ENCODE data around the gene DNAJC24. TPM values are rescaled to one million over a fixed set of nuclear protein-coding genes. Genes with fewer than 3 reads are reported as not detected.

The DNAJC24 gene
- total and polyA plus RNA-seq, 2 of the 4 experiments (the other 2 are of a cell fraction) = 8.2 to 8.9 TPM

GRCh38 chr11:31351168-31351567, 18.5 kb upstream of the DNAJC24 start:
- Histone ChIP-seq H4K20me1 (ENCODE audit: insufficient read depth, low read length) (no peaks in the 10 kb centered on the region), H3K9me1 (ENCODE audit: insufficient read depth, low read length) (no peaks in the 10 kb centered on the region), H3K14ac (replicated peaks; ENCODE audit: low read depth, low read length) (no peak overlapping the region), H2AK9ac (replicated peaks; ENCODE audit: low read depth, low read length, poor library complexity) (no peak overlapping the region), H3K4me1 (ENCODE audit: control insufficient read depth, insufficient read depth, low read length) (no peaks in the 10 kb centered on the region), H2BK120ac (ENCODE audit: low read depth, low read length) (no peak overlapping the region), H3K9ac (ENCODE audit: low read depth, low read length) (no peak overlapping the region), H2BK5ac (ENCODE audit: low read depth, low read length, poor library complexity, severe bottlenecking) (no peak overlapping the region), H3K4me2 (ENCODE audit: low read depth, low read length) (no peak overlapping the region), H3K18ac (ENCODE audit: low read depth, low read length) (no peak overlapping the region), H3K4ac (ENCODE audit: low read depth, low read length) (no peak overlapping the region), H3K9me3 (ENCODE audit: control insufficient read depth, insufficient read depth, low read length) (no peaks in the 10 kb centered on the region), H2BK15ac (ENCODE audit: low read depth, low read length) (no peak overlapping the region), H3K36me3 (ENCODE audit: control insufficient read depth, insufficient read depth, low read length) (no peaks in the 10 kb centered on the region), H4K8ac (ENCODE audit: low read depth in 2 of 2, low read length in 2 of 2) (no peak overlapping the region), H2AFZ (replicated peaks; ENCODE audit: low read length, poor library complexity) (no peak overlapping the region), H3K27ac (ENCODE audit: insufficient read depth, low read length) (no peak overlapping the region), H3K4me3 (ENCODE audit: insufficient read depth, low read depth, low read length) (no peak overlapping the region), H3K23ac (ENCODE audit: low read depth, low read length) (no peak overlapping the region), H4K91ac (ENCODE audit: insufficient read depth, low read depth, low read length) (no peak overlapping the region), H3K56ac (ENCODE audit: extremely low read depth, insufficient read depth, low read length) (no peak overlapping the region), H2AK5ac (ENCODE audit: low read depth, low read length) (no peak overlapping the region), H2BK20ac (ENCODE audit: low read depth, low read length) (no peak overlapping the region), H4K5ac (ENCODE audit: low read depth, low read length) (no peak overlapping the region), H3K27me3 (ENCODE audit: control insufficient read depth, insufficient read depth, low read length) (no peaks in the 10 kb centered on the region), H3K79me1 (ENCODE audit: low read depth in 1 of 2, low read length in 2 of 2) (no peaks in the 10 kb centered on the region)
- ChIA-PET POLR2A (ENCODE audit: unreplicated experiment) (no interaction called here), CTCF (interaction anchor here (1.1 kb wide), 1 partner anchor 10 kb away, joined by 4 read pairs; no protein-coding TSS in a partner anchor)
- no TSS peak for BruUV-seq (replicated peaks)
- no peak for ATAC-seq (ENCODE audit: low read depth)
- dilution Hi-C loops (cut with HindIII; ENCODE audit: low sequenced_read_pairs, unreplicated experiment) = no loop called here
- TF ChIP-seq CHD1 (IDR thresholded peaks at IDR 0.05; ENCODE audit: low read depth, low read length) (no peak), RCOR1 (IDR thresholded peaks at IDR 0.05; ENCODE audit: insufficient replicate concordance, low read length) (no peak), POLR2A (IDR thresholded peaks at IDR 0.05; ENCODE audit: low read depth, low read length) (no peak), BHLHE40 (IDR thresholded peaks at IDR 0.05; ENCODE audit: low read depth, low read length) (no peak), RFX5 (IDR thresholded peaks at IDR 0.05; ENCODE audit: low read depth, low read length) (no peak), SMC3 (IDR thresholded peaks at IDR 0.05; ENCODE audit: low read depth, low read length) (no peak), MAFK (IDR thresholded peaks at IDR 0.05; ENCODE audit: low read depth, low read length) (no peak), RAD21 (IDR thresholded peaks at IDR 0.05; ENCODE audit: low read length) (no peak), NFE2L2 (IDR thresholded peaks at IDR 0.05; ENCODE audit: low read depth, low read length) (no peak), ELK1 (IDR thresholded peaks at IDR 0.05; ENCODE audit: borderline replicate concordance, low read depth, low read length) (no peak), MXI1 (IDR thresholded peaks at IDR 0.05; ENCODE audit: borderline replicate concordance, low read depth, low read length) (no peak)
- in situ Hi-C loops (cut with MboI; ENCODE audit: low sequenced_read_pairs) = no loop called here
- no peak for DNase-seq
- intact Hi-C loops (cut with micrococcal nuclease) = no loop called here

Measured in IMR-90 (cell line).